IPS DF 19.7 (cell line): ENCODE results near the gene KRTAP4-2.
"Not testable (repeated sequence)": the region's sequence is repeated elsewhere in the genome, so short reads cannot be mapped to it uniquely, and the experiment has no call there.

ENCODE experiments used
- DNase-seq: peaks from one replicate; pipeline ENCODE4 v3.0.0-alpha.2; 2013; ENCODE audit warnings: low read depth, low spot score

The KRTAP4-2 gene

DNA sequence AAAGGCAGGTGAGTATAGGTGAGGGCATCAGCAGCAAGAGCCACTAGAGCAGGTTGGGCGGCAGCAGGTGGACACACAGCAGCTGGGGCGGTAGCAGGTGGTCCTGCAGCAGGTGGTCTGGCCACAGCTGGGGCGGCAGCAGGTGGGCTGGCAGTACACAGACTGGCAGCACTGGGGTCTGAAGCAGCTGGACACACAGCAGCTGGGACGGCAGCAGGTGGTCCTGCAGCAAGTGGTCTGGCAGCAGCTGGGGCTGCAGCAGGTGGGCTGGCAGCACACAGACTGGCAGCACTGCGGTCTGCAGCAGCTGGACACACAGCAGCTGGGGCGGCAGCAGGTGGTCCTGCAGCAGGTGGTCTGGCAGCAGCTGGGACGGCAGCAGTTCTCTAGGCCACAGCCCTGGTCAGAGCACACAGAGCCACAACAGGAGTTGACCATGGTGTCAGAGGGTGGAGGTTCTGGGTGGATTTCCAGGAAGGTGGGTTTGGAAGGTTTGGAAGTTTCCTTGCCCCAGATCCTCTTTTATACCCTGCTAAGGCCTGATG is at the start of gene KRTAP4-2:
KRTAP4-2 (minus strand) TSS at position 495 of the 545 bp plus-strand sequence; CDS start at position 438, 57 bp downstream.
- DNase-seq: no peak

- DNase-seq: not testable (repeated sequence)
Measured at GRCh38 chr17:41226598-41227095, 48.6 kb upstream of the KRTAP4-2 start, which contains the start of gene KRTAP9-2. Gene KRTAP9-2, plus strand, starts transcription at chr17:41226648. Its CDS starts 7 bp downstream, at chr17:41226655.

DNA sequence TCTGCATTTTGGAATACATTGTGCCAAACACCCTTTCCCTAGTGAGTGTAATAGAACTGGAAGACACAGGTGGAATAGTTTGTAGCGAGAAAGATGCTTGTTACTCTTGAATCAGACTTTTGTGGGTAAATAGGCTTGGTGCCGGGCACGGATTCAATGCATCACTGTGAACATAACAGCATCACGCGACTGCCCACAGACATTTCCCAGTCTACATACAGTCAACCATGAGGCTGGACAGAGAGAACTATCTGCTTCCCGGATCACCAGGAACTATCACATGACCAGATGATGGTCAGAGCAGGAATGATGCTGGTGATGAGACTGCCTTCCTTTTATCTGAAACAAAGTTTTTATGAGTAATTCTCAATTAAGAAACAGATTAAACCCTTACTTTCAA is 48.0 kb upstream of the KRTAP4-2 start:
- DNase-seq: no peak

DNA sequence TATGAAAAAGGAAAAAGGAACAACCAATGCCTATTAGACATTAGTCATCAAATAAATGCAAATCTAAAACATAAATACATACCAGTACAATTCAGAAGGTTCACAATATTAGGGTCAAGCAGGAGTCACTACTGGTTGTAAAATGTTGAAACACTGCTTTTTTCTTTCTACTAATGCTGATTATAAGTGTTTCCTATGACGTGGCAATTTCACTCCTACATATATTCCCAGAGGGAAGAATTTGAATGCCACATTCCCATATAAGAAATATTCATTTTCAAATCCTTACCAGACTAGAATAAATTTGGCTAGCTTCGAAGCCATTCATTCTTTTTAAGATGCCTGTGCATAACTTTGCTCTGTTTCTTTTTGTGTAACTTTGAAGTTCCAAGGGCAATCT is 45.8 kb upstream of the KRTAP4-2 start:
- DNase-seq: no peak

- no peak for DNase-seq
Measured at GRCh38 chr17:41215681-41216080, 37.7 kb upstream of the KRTAP4-2 start.

DNA sequence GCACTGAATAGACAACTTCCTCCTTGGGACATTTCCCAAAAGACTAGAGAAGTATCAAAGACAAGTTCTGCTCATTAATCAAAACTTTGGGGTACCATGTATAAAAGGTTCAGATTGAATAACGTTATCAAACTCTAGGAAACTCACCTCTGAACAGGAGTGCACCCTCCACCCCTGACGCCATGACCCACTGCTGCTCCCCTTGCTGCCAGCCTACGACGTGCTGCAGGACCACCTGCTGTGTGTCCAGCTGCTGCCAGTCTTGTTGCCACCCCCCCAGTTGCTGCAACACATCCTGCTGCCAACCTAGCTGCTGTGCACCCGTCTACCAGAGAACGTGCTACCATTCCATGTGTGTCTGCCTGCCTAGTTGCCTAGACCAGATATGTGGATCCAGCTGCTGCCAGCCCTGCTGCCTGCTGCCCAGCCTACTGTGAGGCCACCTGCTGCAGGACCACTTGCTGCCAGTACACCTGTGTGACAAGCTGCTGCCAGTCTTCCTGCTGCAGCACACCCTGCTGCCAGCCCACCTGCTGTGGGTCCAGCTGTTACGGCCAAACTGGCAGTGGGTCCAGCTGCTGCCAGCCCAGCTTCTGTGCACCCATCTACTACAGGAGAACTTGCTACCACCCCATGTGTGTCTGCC is 34.6 kb upstream of the KRTAP4-2 start:
- DNase-seq: no peak

DNA sequence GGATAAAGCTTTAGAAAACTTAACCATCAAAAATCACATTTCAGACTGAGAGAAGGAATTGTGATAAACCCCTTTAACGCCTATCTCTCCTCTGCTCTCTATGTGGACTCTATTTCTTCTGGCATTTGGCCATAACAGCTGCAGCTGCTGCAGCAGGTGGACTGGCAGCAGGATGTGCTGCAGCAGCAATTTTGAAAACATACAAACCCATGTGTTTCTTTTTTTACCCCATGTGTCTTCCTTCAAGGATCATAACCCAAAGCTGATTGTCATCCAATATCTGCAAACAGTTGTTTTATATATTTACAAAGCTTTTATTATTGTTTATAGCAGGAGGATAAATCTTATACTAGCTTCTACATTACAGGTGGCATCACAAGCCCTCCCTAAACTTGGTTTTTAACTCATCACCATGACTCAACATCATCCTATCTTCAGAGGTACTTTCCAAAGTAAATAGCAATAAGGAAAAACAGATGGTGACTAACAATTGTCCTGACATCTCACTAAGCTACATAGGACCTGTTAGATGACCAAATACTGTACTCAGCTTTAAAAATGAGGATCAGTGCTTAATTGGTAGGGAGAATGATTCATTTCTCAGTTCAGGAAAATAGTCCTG is 33.9 kb upstream of the KRTAP4-2 start:
- DNase-seq: no peak

- no peak for DNase-seq
Measured at GRCh38 chr17:41199421-41200078, 21.5 kb upstream of the KRTAP4-2 start.

- no peak for DNase-seq
Measured at GRCh38 chr17:41196068-41196467, 18.0 kb upstream of the KRTAP4-2 start.

GRCh38 chr17:41190328-41190727 is 12.3 kb upstream of the KRTAP4-2 start:
- no peak for DNase-seq

DNA sequence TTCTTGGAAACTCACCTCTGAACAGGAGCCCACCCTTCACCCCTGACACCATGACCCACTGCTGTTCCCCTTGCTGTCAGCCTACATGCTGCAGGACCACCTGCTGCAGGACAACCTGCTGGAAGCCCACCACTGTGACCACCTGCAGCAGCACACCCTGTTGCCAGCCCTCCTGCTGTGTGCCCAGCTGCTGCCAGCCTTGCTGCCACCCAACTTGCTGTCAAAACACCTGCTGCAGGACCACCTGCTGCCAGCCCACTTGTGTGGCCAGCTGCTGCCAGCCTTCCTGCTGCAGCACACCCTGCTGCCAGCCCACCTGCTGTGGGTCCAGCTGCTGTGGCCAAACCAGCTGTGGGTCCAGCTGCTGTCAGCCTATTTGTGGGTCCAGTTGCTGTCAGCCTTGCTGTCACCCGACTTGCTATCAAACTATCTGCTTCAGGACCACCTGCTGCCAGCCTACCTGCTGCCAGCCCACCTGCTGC is 11.9 kb upstream of the KRTAP4-2 start, which contains the start of gene KRTAP9-1:
KRTAP9-1 (plus strand) TSS at position 51 of the 482 bp plus-strand sequence; CDS start at position 51, 0 bp downstream.
- not testable (repeated sequence) for DNase-seq

GRCh38 chr17:41186872-41187271 is 8.9 kb upstream of the KRTAP4-2 start:
- DNase-seq: no peak

DNA sequence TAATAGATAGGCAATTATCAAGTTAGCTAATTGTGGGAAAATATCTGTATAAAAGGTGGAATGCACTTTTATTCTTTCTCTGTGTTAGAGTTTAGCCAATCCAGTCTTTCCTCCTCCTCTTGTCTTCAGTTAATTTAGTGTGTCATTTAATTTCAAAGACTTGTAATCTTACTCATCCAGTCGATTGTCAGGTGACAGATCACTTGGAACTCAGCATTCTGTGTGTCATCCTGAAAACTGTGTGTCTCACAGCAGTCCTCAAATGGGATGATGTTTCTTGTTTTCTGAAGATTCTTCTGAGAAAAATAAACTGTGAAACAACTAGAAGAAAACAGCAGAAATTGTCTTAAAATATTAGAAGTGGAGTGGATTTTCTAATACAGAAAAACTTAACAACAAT is 7.0 kb upstream of the KRTAP4-2 start:
- no peak for DNase-seq

DNA sequence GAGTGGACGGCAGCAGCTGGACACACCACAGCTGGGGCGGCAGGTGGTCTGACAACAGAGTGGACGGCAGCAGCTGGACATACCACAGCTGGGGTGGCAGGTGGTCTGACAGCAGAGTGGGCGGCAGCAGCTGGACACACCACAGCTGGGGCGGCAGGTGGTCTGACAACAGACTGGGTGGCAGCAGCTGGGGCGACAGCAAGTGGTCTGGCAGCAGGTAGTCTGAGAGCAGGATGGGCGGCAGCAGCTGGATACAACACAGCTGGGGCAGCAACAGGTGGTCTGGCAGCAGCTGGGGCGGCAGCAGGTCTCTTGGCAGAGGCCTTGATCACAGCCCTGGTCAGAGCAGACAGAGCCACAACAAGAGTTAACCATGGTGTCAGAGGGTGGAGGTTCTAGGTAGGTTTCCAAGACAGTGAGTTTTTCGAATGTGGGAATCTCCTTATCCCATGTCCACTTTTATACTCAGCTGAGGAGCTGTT is 6.5 kb upstream of the KRTAP4-2 start, which contains the start of gene KRTAP4-1:
KRTAP4-1 (minus strand) TSS at position 432 of the 482 bp plus-strand sequence; CDS start at position 375, 57 bp downstream.
- no peak for DNase-seq

DNA sequence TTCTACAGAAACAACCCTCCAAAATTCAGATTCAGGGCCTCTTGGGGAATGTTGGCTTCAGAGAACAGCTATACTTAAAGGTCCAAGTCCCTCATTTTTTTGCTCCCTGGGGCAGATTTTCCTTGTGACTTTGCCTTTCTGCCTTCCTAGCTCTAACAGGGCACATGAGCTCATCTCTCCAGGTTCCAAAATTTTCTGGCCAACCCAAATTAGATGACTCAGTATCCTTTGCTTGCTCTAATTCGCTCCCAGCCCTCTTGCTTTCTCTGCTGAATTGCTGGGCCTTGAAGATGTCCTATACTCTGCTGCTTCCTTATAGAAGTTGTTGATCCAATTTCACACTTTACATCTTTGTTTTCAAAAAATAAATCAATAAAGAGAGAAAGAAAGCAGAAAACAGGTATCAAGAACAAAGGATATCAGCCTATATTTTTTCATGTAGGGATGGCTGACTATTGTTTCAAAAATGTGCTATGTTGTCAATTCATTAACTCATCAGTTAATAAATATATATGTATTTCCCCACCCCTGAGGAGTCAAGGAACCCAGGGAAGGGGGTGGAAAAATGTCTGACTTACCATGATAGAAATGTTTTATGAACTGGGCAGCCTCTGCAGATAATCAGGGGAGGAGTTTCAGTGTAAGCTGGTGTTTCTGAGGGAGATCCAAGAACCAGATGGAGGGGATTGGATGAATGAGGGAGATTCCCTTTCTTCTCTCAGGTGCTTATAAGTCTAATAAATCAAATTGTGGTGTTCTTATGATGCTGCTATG is 1.0 kb upstream of the KRTAP4-2 start:
- no peak for DNase-seq

DNA sequence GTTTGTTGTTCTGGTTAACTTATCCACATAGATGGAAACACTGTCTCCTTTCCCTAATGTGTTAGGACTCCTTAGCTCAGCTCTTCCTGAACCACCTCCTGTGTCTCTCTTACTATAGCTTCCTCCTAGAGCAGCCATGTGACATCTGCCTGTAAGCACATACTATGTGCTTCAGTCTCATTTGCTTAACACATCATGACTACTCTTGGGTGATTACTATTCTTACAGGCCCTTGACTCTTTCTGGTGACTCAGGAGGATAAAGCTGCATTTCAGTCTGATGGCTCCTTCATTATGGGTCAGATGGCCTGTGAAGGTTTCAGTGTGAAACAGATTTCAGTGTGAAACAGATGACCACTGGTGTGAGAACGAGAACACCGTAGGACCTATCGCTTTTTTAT is 320 bp upstream of the KRTAP4-2 start:
- no peak for DNase-seq

- DNase-seq: no peak
Measured at GRCh38 chr17:41176744-41177387, 1.2 kb downstream of the KRTAP4-2 start.

GRCh38 chr17:41171886-41172285 is 6.1 kb downstream of the KRTAP4-2 start:
- no peak for DNase-seq

DNA sequence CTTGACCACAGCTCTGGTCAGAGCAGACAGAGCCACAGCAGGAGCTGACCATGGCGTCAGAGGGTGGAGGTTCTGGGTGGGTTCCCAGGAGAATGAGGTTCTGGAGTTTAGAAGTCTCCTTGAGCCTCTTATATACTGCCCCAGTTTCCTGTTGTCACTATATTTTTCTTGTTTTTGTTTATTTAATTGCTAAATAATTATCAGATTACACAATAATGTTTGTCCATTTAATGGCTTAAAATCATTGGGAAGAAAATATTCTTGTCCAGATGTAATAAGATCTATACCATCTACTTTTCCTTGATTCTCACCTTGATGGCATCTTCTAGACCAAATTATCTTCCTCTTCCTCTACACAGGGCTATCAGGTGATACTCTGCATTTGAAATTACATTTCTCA is 9.9 kb downstream of the KRTAP4-2 start, which contains the start of gene KRTAP4-3:
KRTAP4-3 (minus strand) TSS at position 101 of the 400 bp plus-strand sequence; CDS start at position 52, 49 bp downstream.
- DNase-seq: no peak

DNA sequence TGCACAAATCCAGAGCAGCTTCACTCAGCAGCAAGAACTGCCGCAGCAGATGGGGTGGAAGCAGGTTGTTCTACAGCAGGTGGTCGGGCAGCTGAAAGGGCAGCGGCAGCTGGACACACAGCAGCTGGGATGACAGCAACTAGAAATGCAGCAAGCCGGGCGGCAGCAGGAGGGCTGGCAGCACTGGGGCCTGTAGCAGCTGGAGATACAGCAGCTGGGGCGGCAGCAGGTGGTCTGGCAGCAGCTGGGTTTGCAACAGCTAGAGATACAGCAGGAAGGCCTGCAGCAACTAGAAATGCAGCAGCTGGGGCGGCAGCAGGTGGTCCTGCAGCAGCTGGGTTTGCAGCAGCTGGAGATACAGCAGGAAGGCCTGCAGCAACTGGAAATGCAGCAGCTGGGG is 10.5 kb downstream of the KRTAP4-2 start:
- no peak for DNase-seq
